Astrocyte of the spinal cord (primary cell): Measurements from ENCODE around the gene MS4A18.
A peak's percentile ranks its signal among the peaks of the same experiment; 100 is the strongest.

Experiments used
- DNase-seq: peaks from one replicate; pipeline ENCODE4 v3.0.0; 2011; ENCODE audit warnings: low read depth, low spot score
- H3K4me3 ChIP-seq: 2 replicates; pipeline ENCODE4 v1.5.1; 2011; ENCODE audit warnings: low read depth, mild to moderate bottlenecking, low read length, moderate library complexity
- CTCF ChIP-seq: IDR thresholded peaks from 2 replicates; pipeline ENCODE4 v1.5.1; 2012; ENCODE audit warnings: low read depth, mild to moderate bottlenecking, low read length, inconsistent platforms
- in situ Hi-C: cut with HindIII; loops from 2 replicates; pipeline ENCODE4 v1.10.0; 2017; ENCODE audit warnings: low sequenced_read_pairs

MS4A18 gene

GRCh38 chr11:60763692-60764369 lies 39.3 kb downstream of the MS4A18 start:
- no peak overlapping the region for H3K4me3 ChIP-seq
- no peak for DNase-seq
- in situ Hi-C loops: no loop called here
- no peak for TF ChIP-seq CTCF

- in situ Hi-C loops: no loop called here
- no peak for TF ChIP-seq CTCF
- H3K4me3 ChIP-seq: no peak overlapping the region
- no peak for DNase-seq
Measured at GRCh38 chr11:60764879-60765278, 40.4 kb downstream of the MS4A18 start.

- DNase-seq: no peak
- in situ Hi-C loops: no loop called here
- TF ChIP-seq CTCF: no peak
- no peak overlapping the region for H3K4me3 ChIP-seq
Measured at GRCh38 chr11:60765355-60765754, 40.8 kb downstream of the MS4A18 start.

GRCh38 chr11:60766547-60766946 lies 42.0 kb downstream of the MS4A18 start:
- no peak overlapping the region for H3K4me3 ChIP-seq
- TF ChIP-seq CTCF: no peak
- in situ Hi-C loops: no loop called here
- no peak for DNase-seq

GRCh38 chr11:60767388-60767811 lies 42.9 kb downstream of the MS4A18 start:
- in situ Hi-C loops: no loop called here
- no peak overlapping the region for H3K4me3 ChIP-seq
- peak; percentile 46 for TF ChIP-seq CTCF
- no peak for DNase-seq

- H3K4me3 ChIP-seq: no peak overlapping the region
- no peak for TF ChIP-seq CTCF
- in situ Hi-C loops: no loop called here
- no peak for DNase-seq
Measured at GRCh38 chr11:60768202-60768601, 43.7 kb downstream of the MS4A18 start.
